ENCODE results near the gene PARP9.
"Not testable (repeated sequence)": the region's sequence is repeated elsewhere in the genome, so short reads cannot be mapped to it uniquely, and the experiment has no call there.

The PARP9 gene

DNA sequence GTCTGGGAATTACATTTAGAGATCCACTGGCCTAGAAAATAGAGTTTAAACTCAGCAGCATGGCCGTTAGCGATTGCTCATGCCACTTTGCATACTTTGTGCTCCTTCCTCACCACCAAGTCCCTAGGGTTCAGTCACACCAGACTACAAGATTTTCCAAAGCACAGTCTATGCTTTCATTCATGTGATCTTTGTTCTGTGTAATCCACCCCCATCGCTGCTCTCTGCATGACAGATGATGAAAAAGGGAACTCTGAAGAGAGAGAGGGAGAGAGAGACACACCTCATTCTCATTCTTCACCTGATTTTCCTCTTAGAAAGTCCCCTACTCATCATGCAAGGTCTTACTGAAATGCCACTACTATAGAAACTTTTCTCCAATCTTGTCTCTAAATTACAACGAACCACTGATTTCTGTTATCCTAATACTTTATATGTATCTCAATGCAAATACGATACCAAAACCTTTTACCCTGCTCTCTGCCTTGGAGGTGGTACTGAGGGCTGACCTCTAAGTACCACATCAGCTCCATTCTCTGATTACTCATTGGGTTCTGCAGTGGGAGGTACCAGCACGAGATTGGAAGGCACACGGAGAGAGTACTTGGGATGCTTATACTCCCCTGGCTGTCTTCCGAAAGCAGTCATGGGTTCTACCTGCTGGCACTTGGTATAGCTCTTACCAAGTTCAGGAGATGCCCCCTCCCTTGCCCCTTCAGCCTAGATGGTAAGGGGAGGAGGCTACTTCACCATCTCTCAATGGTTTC is 12.3 kb upstream of the PARP9 start:
- no peak overlapping the region for H3K9ac ChIP-seq
- H3K4me3 ChIP-seq (IDR thresholded peaks at IDR 0.05; ENCODE audit: insufficient read depth, low read depth, low read length) = no peak overlapping the region
- no peak overlapping the region for H3K4me2 ChIP-seq
- no peaks in the 10 kb centered on the region for H3K36me3 ChIP-seq (ENCODE audit: insufficient read depth)
- no peaks in the 10 kb centered on the region for H3K79me2 ChIP-seq (ENCODE audit: insufficient read depth, low read depth)
- H3K27ac ChIP-seq = no peak overlapping the region
- no peaks in the 10 kb centered on the region for H3K27me3 ChIP-seq (ENCODE audit: insufficient read depth, low read depth)
- H3K4me1 ChIP-seq (ENCODE audit: low read depth, poor library complexity, severe bottlenecking) = no peaks in the 10 kb centered on the region
- H2AFZ ChIP-seq (ENCODE audit: low read depth) = no peak overlapping the region
- TF ChIP-seq, protein P1, sequence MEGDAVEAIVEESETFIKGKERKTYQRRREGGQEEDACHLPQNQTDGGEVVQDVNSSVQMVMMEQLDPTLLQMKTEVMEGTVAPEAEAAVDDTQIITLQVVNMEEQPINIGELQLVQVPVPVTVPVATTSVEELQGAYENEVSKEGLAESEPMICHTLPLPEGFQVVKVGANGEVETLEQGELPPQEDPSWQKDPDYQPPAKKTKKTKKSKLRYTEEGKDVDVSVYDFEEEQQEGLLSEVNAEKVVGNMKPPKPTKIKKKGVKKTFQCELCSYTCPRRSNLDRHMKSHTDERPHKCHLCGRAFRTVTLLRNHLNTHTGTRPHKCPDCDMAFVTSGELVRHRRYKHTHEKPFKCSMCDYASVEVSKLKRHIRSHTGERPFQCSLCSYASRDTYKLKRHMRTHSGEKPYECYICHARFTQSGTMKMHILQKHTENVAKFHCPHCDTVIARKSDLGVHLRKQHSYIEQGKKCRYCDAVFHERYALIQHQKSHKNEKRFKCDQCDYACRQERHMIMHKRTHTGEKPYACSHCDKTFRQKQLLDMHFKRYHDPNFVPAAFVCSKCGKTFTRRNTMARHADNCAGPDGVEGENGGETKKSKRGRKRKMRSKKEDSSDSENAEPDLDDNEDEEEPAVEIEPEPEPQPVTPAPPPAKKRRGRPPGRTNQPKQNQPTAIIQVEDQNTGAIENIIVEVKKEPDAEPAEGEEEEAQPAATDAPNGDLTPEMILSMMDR (conservative IDR thresholded peaks at IDR 0.05; ENCODE audit: low read depth, low read length) = no peak
- H4K20me1 ChIP-seq (ENCODE audit: insufficient read depth) = no peaks in the 10 kb centered on the region

DNA sequence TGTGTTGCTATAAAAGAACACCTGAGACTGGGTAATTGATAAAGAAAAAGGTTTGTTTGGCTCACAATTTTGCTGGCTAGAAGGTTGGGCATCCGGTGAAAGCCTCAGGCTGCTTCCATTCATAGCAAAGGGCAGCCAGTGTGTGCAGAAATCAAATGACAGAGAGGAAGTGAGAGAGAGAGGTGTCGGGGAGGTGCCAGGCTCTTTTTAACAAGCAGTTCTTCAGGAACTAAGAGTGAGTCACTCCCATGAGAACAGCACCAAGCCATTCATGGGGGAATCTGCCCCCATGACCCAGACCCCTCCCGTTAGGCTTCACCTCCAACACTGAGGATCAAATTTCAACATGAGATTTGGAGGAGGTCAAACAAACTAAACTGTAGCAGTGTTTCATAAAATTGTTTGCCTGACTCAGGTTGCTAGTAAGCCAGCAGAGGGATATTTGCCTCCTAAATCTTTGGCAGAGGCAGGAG is 8.9 kb upstream of the PARP9 start:
- no peaks in the 10 kb centered on the region for H3K79me2 ChIP-seq (ENCODE audit: insufficient read depth, low read depth)
- H2AFZ ChIP-seq (ENCODE audit: low read depth) = no peak overlapping the region
- H3K9ac ChIP-seq = no peak overlapping the region
- H3K27me3 ChIP-seq (ENCODE audit: insufficient read depth, low read depth) = no peaks in the 10 kb centered on the region
- TF ChIP-seq, protein P1 (conservative IDR thresholded peaks at IDR 0.05; ENCODE audit: low read depth, low read length) = no peak
- H3K4me2 ChIP-seq = no peak overlapping the region
- H3K27ac ChIP-seq = no peak overlapping the region
- H3K4me1 ChIP-seq (ENCODE audit: low read depth, poor library complexity, severe bottlenecking) = no peaks in the 10 kb centered on the region
- H3K36me3 ChIP-seq (ENCODE audit: insufficient read depth) = no peaks in the 10 kb centered on the region
- no peak overlapping the region for H3K4me3 ChIP-seq (IDR thresholded peaks at IDR 0.05; ENCODE audit: insufficient read depth, low read depth, low read length)
- no peaks in the 10 kb centered on the region for H4K20me1 ChIP-seq (ENCODE audit: insufficient read depth)

DNA sequence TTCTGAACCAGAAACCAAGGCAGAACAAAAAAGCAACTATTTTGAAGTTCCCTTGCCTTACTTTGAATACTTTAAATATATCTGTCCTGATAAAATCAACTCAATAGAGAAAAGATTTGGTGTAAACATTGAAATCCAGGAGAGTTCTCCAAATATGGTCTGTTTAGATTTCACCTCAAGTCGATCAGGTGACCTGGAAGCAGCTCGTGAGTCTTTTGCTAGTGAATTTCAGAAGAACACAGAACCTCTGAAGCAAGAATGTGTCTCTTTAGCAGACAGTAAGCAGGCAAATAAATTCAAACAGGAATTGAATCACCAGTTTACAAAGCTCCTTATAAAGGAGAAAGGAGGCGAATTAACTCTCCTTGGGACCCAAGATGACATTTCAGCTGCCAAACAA is 4.7 kb upstream of the PARP9 start:
- no peaks in the 10 kb centered on the region for H4K20me1 ChIP-seq (ENCODE audit: insufficient read depth)
- H3K4me2 ChIP-seq = no peak overlapping the region
- H2AFZ ChIP-seq (ENCODE audit: low read depth) = no peak overlapping the region
- no peak overlapping the region for H3K9ac ChIP-seq
- TF ChIP-seq, protein P1 (conservative IDR thresholded peaks at IDR 0.05; ENCODE audit: low read depth, low read length) = no peak
- no peaks in the 10 kb centered on the region; the same call in 1 of the 2 replicates for H3K79me2 ChIP-seq (ENCODE audit: insufficient read depth, low read depth)
- no peaks in the 10 kb centered on the region for H3K36me3 ChIP-seq (ENCODE audit: insufficient read depth)
- H3K4me1 ChIP-seq (ENCODE audit: low read depth, poor library complexity, severe bottlenecking) = peaks cover 7% of the 10 kb centered on the region
- no peak overlapping the region for H3K27ac ChIP-seq
- H3K4me3 ChIP-seq (IDR thresholded peaks at IDR 0.05; ENCODE audit: insufficient read depth, low read depth, low read length) = no peak overlapping the region
- H3K27me3 ChIP-seq (ENCODE audit: insufficient read depth, low read depth) = no peaks in the 10 kb centered on the region

DNA sequence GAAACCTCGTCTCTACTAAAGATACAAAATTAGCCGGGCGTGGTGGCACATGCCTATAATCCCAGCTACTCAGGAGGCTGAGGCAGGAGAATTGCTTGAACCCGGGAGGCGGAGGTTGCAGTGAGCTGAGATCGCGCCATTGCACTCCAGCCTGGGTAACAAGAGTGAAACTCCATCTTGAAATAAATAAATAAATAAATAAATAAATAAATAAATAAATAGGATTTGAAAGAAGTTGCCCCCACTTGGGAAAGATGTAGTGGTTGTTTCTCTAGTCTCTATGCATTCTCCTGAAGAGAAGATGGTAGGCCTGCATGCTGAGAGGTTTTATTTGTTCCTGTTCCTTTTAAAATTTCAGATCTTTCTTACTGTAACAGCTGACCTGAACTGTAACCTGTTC is 4.0 kb upstream of the PARP9 start:
- H2AFZ ChIP-seq (ENCODE audit: low read depth); H3K36me3 ChIP-seq (ENCODE audit: insufficient read depth); H3K27me3 ChIP-seq (ENCODE audit: insufficient read depth, low read depth); H3K4me3 ChIP-seq (IDR thresholded peaks at IDR 0.05; ENCODE audit: insufficient read depth, low read depth, low read length); H3K4me2 ChIP-seq; H3K79me2 ChIP-seq (ENCODE audit: insufficient read depth, low read depth); H4K20me1 ChIP-seq (ENCODE audit: insufficient read depth); H3K27ac ChIP-seq; H3K9ac ChIP-seq: not testable (repeated sequence)
- peaks cover 11% of the 10 kb centered on the region for H3K4me1 ChIP-seq (ENCODE audit: low read depth, poor library complexity, severe bottlenecking)

DNA sequence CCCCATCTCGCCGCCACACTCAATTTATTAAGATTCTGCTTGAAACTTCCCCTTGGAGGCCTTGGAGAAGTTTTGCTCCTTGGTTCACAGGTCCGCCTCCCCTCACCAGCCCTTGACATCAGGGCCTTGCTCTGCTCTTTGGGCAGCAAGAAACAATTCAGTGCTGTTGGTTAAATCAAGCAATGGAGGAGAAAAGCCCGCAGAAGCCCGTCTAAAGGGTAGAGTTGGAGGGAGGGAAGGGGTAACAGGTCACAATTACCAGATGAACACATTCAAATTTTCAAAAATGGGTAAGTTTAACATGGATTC is 429 bp downstream of the PARP9 start:
- Histone ChIP-seq H3K27me3 (ENCODE audit: insufficient read depth, low read depth) (no peaks in the 10 kb centered on the region), H4K20me1 (ENCODE audit: insufficient read depth) (no peaks in the 10 kb centered on the region), H3K9ac (peak overlapping the region; percentile 91), H3K4me2 (peak overlapping the region; percentile 89), H3K79me2 (ENCODE audit: insufficient read depth, low read depth) (no peaks in the 10 kb centered on the region; the same call in 1 of the 2 replicates), H2AFZ (ENCODE audit: low read depth) (peak overlapping the region; percentile 96), H3K4me1 (ENCODE audit: low read depth, poor library complexity, severe bottlenecking) (peaks cover 11% of the 10 kb centered on the region), H3K36me3 (ENCODE audit: insufficient read depth) (no peaks in the 10 kb centered on the region), H3K4me3 (IDR thresholded peaks at IDR 0.05; ENCODE audit: insufficient read depth, low read depth, low read length) (no peak overlapping the region), H3K27ac (peak overlapping the region; percentile 29; the same call in 1 of the 2 replicates)
- TF ChIP-seq, protein P1 (conservative IDR thresholded peaks at IDR 0.05; ENCODE audit: low read depth, low read length) = no peak
